ENCODE measurements around the gene POU5F1. TPM values are rescaled to one million over a fixed set of nuclear protein-coding genes. Genes with fewer than 3 reads are reported as not detected.

POU5F1 gene
- polyA plus RNA-seq, 1 of the 3 experiments (the other 2 are of a cell fraction), result not detected

GRCh38 chr6:31138982-31139381 lies 31.5 kb downstream of the POU5F1 start, which contains the start of gene PSORS1C2:
Gene PSORS1C2, minus strand, starts transcription at chr6:31139066. Its CDS starts 40 bp downstream, at chr6:31139026.
- CTCF ChIA-PET, result interaction anchor here (1.0 to 8.5 kb wide), 5 partner anchors 10 to 229 kb away, joined by 3 to 89 read pairs (median 5); partner anchors contain the start of gene TCF19
- peaks cover 9% of the 10 kb centered on the region for H3F3A ChIP-seq (replicated peaks; ENCODE audit: insufficient read depth)
- H2AFZ ChIP-seq (ENCODE audit: low read depth), result no peak within 1 kb of the TSS
- TF ChIP-seq YY1 (IDR thresholded peaks at IDR 0.05; ENCODE audit: low read depth) (no peak), NRF1 (IDR thresholded peaks at IDR 0.05; ENCODE audit: low read depth, low read length) (no peak), RFX5 (IDR thresholded peaks at IDR 0.05; ENCODE audit: low read length) (no peak), RAD21 (IDR thresholded peaks at IDR 0.05; ENCODE audit: low read length) (no peak), TAF1 (IDR thresholded peaks at IDR 0.05; ENCODE audit: borderline replicate concordance, low read depth, low read length) (no peak), CTCF (IDR thresholded peaks at IDR 0.05) (no peak), EP300 (IDR thresholded peaks at IDR 0.05; ENCODE audit: borderline replicate concordance in 1 of 2, low read depth in 1 of 2, low read length in 1 of 2) (no peak), MEF2A (IDR thresholded peaks at IDR 0.05; ENCODE audit: borderline replicate concordance, low read depth) (no peak), GATA2 (CRISPR knock-in tag; IDR thresholded peaks at IDR 0.05) (no peak), SMC3 (IDR thresholded peaks at IDR 0.05; ENCODE audit: low read depth, low read length) (no peak), MAX (IDR thresholded peaks at IDR 0.05; ENCODE audit: low read depth) (no peak)
- H3K9me3 ChIP-seq, result no peaks in the 10 kb centered on the region
- no peak within 1 kb of the TSS for H3K27ac ChIP-seq (ENCODE audit: low read depth in 2 of 2, low read length in 1 of 2)
- 0 out of 2 replicates have a peak within 1 kb of the TSS, but pooled peaks have one; percentile 39 for H3K4me2 ChIP-seq
- no peaks in the 10 kb centered on the region for H3K36me3 ChIP-seq (replicated peaks in 1 of 2; ENCODE audit: control insufficient read depth in 1 of 2, insufficient read depth in 2 of 2, low read length in 1 of 2)
- H3K9me2 ChIP-seq, result no peaks in the 10 kb centered on the region
- H3K4me1 ChIP-seq (ENCODE audit: control insufficient read depth in 1 of 2, insufficient read depth in 2 of 2, low read depth in 1 of 2, low read length in 1 of 2), result peaks cover 0 to 11% of the 10 kb centered on the region in 2 experiments; a peak in 2 of 4 replicates
- no peaks in the 10 kb centered on the region for H3K79me2 ChIP-seq (ENCODE audit: insufficient read depth)
- H4K20me1 ChIP-seq (ENCODE audit: insufficient read depth), result no peaks in the 10 kb centered on the region
- no peak for DNase-seq
- H3K9ac ChIP-seq, result no peak within 1 kb of the TSS
- 58% methylated on average over 4 of the region's 4 CpGs for WGBS (ENCODE audit: low lambda C conversion rate)
- H3K4me3 ChIP-seq (ENCODE audit: low read depth in 2 of 2, low read length in 1 of 2), result no peak within 1 kb of the TSS
- no peaks in the 10 kb centered on the region for H3K27me3 ChIP-seq (ENCODE audit: insufficient read depth)
- POLR2A ChIA-PET, result no interaction called here

- no peaks in the 10 kb centered on the region for H3K9me2 ChIP-seq
- no peak overlapping the region for H3K9ac ChIP-seq
- H3K4me3 ChIP-seq (ENCODE audit: low read depth in 2 of 2, low read length in 1 of 2), result no peak overlapping the region
- WGBS (ENCODE audit: low lambda C conversion rate), result 84% methylated on average over 10 of the region's 10 CpGs
- H3K9me3 ChIP-seq, result no peaks in the 10 kb centered on the region
- no peak overlapping the region for H3K27ac ChIP-seq (ENCODE audit: low read depth in 2 of 2, low read length in 1 of 2)
- H3K4me1 ChIP-seq (ENCODE audit: control insufficient read depth in 1 of 2, insufficient read depth in 2 of 2, low read depth in 1 of 2, low read length in 1 of 2), result no peaks in the 10 kb centered on the region; a peak in 1 of 4 replicates
- no peak for DNase-seq
- H4K20me1 ChIP-seq (ENCODE audit: insufficient read depth), result no peaks in the 10 kb centered on the region
- CTCF ChIA-PET, result interaction anchor here (1.3 to 8.5 kb wide), 3 partner anchors 57 to 261 kb away, joined by 3 to 89 read pairs (median 4); no protein-coding TSS in a partner anchor
- H3K4me2 ChIP-seq, result no peak overlapping the region
- H3F3A ChIP-seq (replicated peaks; ENCODE audit: insufficient read depth), result no peaks in the 10 kb centered on the region
- no peak overlapping the region for H2AFZ ChIP-seq (ENCODE audit: low read depth)
- TF ChIP-seq MXI1 (IDR thresholded peaks at IDR 0.05; ENCODE audit: low read depth, low read length), result no peak
- TF ChIP-seq TAF1 (IDR thresholded peaks at IDR 0.05; ENCODE audit: borderline replicate concordance, low read depth, low read length), result no peak
- TF ChIP-seq USF1 (IDR thresholded peaks at IDR 0.05; ENCODE audit: borderline replicate concordance, low read depth), result no peak
- TF ChIP-seq RAD21 (IDR thresholded peaks at IDR 0.05; ENCODE audit: low read length), result no peak
- TF ChIP-seq TEAD4 (IDR thresholded peaks at IDR 0.05; ENCODE audit: borderline replicate concordance, insufficient read depth), result no peak
- no peak for TF ChIP-seq POLR2AphosphoS5 (IDR thresholded peaks at IDR 0.05; ENCODE audit: low read depth, low read length)
- no peak for TF ChIP-seq CTCF (IDR thresholded peaks at IDR 0.05)
- no peak for TF ChIP-seq EZH2phosphoT487 (IDR thresholded peaks at IDR 0.05; ENCODE audit: borderline replicate concordance, low read depth)
- no peak for TF ChIP-seq RXRA (IDR thresholded peaks at IDR 0.05; ENCODE audit: borderline replicate concordance, low read depth)
- no peaks in the 10 kb centered on the region for H3K79me2 ChIP-seq (ENCODE audit: insufficient read depth)
- no peaks in the 10 kb centered on the region for H3K36me3 ChIP-seq (replicated peaks in 1 of 2; ENCODE audit: control insufficient read depth in 1 of 2, insufficient read depth in 2 of 2, low read length in 1 of 2)
- no peaks in the 10 kb centered on the region for H3K27me3 ChIP-seq (ENCODE audit: insufficient read depth)
- POLR2A ChIA-PET, result no interaction called here
Measured at GRCh38 chr6:31135710-31136109, 34.8 kb downstream of the POU5F1 start.
